RPMI7951 (cell line): ENCODE measurements around the gene SYCN. TPM values are rescaled to one million over a fixed set of nuclear protein-coding genes. Genes with fewer than 3 reads are reported as not detected.
A peak's percentile ranks its signal among the peaks of the same experiment; 100 is the strongest.

ENCODE experiments used
- DNase-seq: peaks from one replicate; pipeline ENCODE4 v3.0.0-alpha.2; 2012; ENCODE audit warnings: low read depth
- total RNA-seq: library from RNA; depleted of rRNA; stranded (reverse); fragments of >200 nt; shearing (Covaris generic); gene quantifications from 2 replicates; pipeline ENCODE4 v1.2.3, GENCODE V29; 2014

SYCN gene
- total RNA-seq, 1 experiment from 2014 or later = not detected

- no peak for DNase-seq
Measured at GRCh38 chr19:39194832-39195542, 9.1 kb downstream of the SYCN start.

- no peak for DNase-seq
Measured at GRCh38 chr19:39193803-39194202, 10.3 kb downstream of the SYCN start.

- peak; percentile 36 for DNase-seq
Measured at GRCh38 chr19:39192846-39193245, 11.2 kb downstream of the SYCN start.

GRCh38 chr19:39190768-39191167, 13.3 kb downstream of the SYCN start:
- no peak for DNase-seq

- DNase-seq = no peak
Measured at GRCh38 chr19:39188960-39189359, 15.1 kb downstream of the SYCN start.

- DNase-seq = no peak
Measured at GRCh38 chr19:39187552-39187943, 16.5 kb downstream of the SYCN start.

GRCh38 chr19:39186391-39186790, 17.7 kb downstream of the SYCN start:
- no peak for DNase-seq

GRCh38 chr19:39183104-39183503, 21.0 kb downstream of the SYCN start:
- DNase-seq = no peak

- no peak for DNase-seq
Measured at GRCh38 chr19:39182174-39182505, 21.9 kb downstream of the SYCN start.

GRCh38 chr19:39181500-39182173, 22.4 kb downstream of the SYCN start:
- no peak for DNase-seq

- no peak for DNase-seq
Measured at GRCh38 chr19:39180749-39181148, 23.3 kb downstream of the SYCN start.

- DNase-seq = no peak
Measured at GRCh38 chr19:39179754-39180153, 24.3 kb downstream of the SYCN start.

- DNase-seq = no peak
Measured at GRCh38 chr19:39178296-39179006, 25.6 kb downstream of the SYCN start.

GRCh38 chr19:39177736-39178135, 26.3 kb downstream of the SYCN start:
- no peak for DNase-seq

GRCh38 chr19:39177110-39177699, 26.9 kb downstream of the SYCN start:
- no peak for DNase-seq

GRCh38 chr19:39175564-39175963, 28.5 kb downstream of the SYCN start:
- DNase-seq = no peak

GRCh38 chr19:39174558-39175544, 29.2 kb downstream of the SYCN start:
- DNase-seq = no peak

GRCh38 chr19:39174142-39174541, 29.9 kb downstream of the SYCN start:
- no peak for DNase-seq

GRCh38 chr19:39173502-39173991, 30.5 kb downstream of the SYCN start:
- DNase-seq = no peak

GRCh38 chr19:39172700-39173501, 31.2 kb downstream of the SYCN start:
- no peak for DNase-seq
